SK-N-SH (cell line): ENCODE results near the gene JPH2. TPM values are rescaled to one million over a fixed set of nuclear protein-coding genes. Genes with fewer than 3 reads are reported as not detected.

Source experiments
- CTCF ChIA-PET: fragments of 300-600, 350-600 bp; formaldehyde crosslinking; extraction: SDS; loops from one replicate; lab custom pipeline; 2021; lab: Yijun Ruan, JAX
- POLR2A ChIA-PET: fragments of 350-600 bp; sonication (Branson Sonifier 250); formaldehyde crosslinking; extraction: SDS; loops from one replicate; lab custom pipeline; 2020; ENCODE audit warnings: antibody characterized with exemption, inconsistent platforms; lab: Yijun Ruan, JAX
- DNase-seq: peaks from one replicate; pipeline ENCODE4 v3.0.0; 2012
- H2AFZ ChIP-seq: fragments of 200-600 bp; sonication (generic); 2 replicates; pipeline ENCODE4 v1.8.1; 2016; ENCODE audit warnings: antibody characterized with exemption, mild to moderate bottlenecking, low read depth
- H3F3A ChIP-seq: fragments of 200-600 bp; sonication (generic); replicated peaks from 2 replicates; pipeline ENCODE3; 2016; ENCODE audit warnings: antibody characterized with exemption, mild to moderate bottlenecking; ENCODE audit not compliant: insufficient read depth
- H3K27ac ChIP-seq, 2 experiments: fragments of 200-500 bp in 1 of 2; fragments of 200-600 bp in 1 of 2; sonication (Bioruptor generic) in 1 of 2; sonication (generic), shearing (Covaris generic) in 1 of 2; 2 replicates each; pipeline versions ENCODE4 v1.5.1 to v1.6.1; 2014 to 2016; ENCODE audit warnings: low read depth in 2 of 2, inconsistent platforms in 1 of 2, low read length in 1 of 2, mild to moderate bottlenecking in 1 of 2, mixed read lengths in 1 of 2
- H3K27me3 ChIP-seq: fragments of 200-600 bp; sonication (generic), shearing (Covaris generic); 2 replicates; pipeline ENCODE4 v1.6.1; 2016; ENCODE audit warnings: mixed run types; ENCODE audit not compliant: insufficient read depth
- H3K36me3 ChIP-seq, 2 experiments: fragments of 200-500 bp in 1 of 2; fragments of 200-600 bp in 1 of 2; sonication (Bioruptor generic) in 1 of 2; sonication (generic) in 1 of 2; replicated peaks in 1 of 2; 2 replicates each; pipeline versions ENCODE3 to v1.5.1; 2014 to 2016; ENCODE audit warnings: low read length in 1 of 2, mild to moderate bottlenecking in 1 of 2; ENCODE audit not compliant: insufficient read depth in 2 of 2, control insufficient read depth in 1 of 2
- H3K4me1 ChIP-seq, 2 experiments: fragments of 200-500 bp in 1 of 2; fragments of 200-600 bp in 1 of 2; sonication (Bioruptor generic) in 1 of 2; sonication (generic), shearing (Covaris generic) in 1 of 2; 2 replicates each; pipeline versions ENCODE4 v1.5.1 to v1.6.1; 2014 to 2016; ENCODE audit warnings: low read depth in 1 of 2, low read length in 1 of 2, mixed run types in 1 of 2; ENCODE audit not compliant: insufficient read depth in 2 of 2, control insufficient read depth in 1 of 2
- H3K4me2 ChIP-seq: fragments of 200-600 bp; sonication (generic), shearing (Covaris generic); 2 replicates; pipeline ENCODE4 v1.6.1; 2017; ENCODE audit warnings: mixed run types
- H3K4me3 ChIP-seq, 2 experiments: fragments of 200-500 bp in 1 of 2; fragments of 200-600 bp in 1 of 2; sonication (Bioruptor generic) in 1 of 2; sonication (generic), shearing (Covaris generic) in 1 of 2; 2 replicates each; pipeline versions ENCODE4 v1.5.1 to v1.8.1; 2014 to 2016; ENCODE audit warnings: low read depth in 2 of 2, inconsistent platforms in 1 of 2, low read length in 1 of 2, mild to moderate bottlenecking in 1 of 2, mixed read lengths in 1 of 2, moderate library complexity in 1 of 2
- H3K79me2 ChIP-seq: fragments of 200-600 bp; sonication (generic); 2 replicates; pipeline ENCODE4 v1.8.1; 2017; ENCODE audit warnings: mild to moderate bottlenecking; ENCODE audit not compliant: insufficient read depth
- H3K9ac ChIP-seq: fragments of 200-600 bp; sonication (generic); 2 replicates; pipeline ENCODE4 v1.6.1; 2017; ENCODE audit warnings: mixed run types
- H3K9me2 ChIP-seq: fragments of 200-600 bp; sonication (generic); 2 replicates; pipeline ENCODE4 v1.6.1; 2017; ENCODE audit warnings: mixed run types
- H3K9me3 ChIP-seq: fragments of 200-600 bp; sonication (generic); 2 replicates; pipeline ENCODE4 v1.6.1; 2017; ENCODE audit warnings: mixed run types, mild to moderate bottlenecking, moderate library complexity
- H4K20me1 ChIP-seq: fragments of 200-600 bp; sonication (generic); 2 replicates; pipeline ENCODE4 v1.6.1; 2017; ENCODE audit warnings: mild to moderate bottlenecking, mixed run types; ENCODE audit not compliant: insufficient read depth
- CHD2 ChIP-seq: fragments of 150-350 bp; IDR thresholded peaks from 2 replicates; pipeline ENCODE4 v1.6.1; 2018; ENCODE audit warnings: low read length; ENCODE audit not compliant: partially characterized antibody
- ELF1 ChIP-seq: IDR thresholded peaks from 2 replicates; pipeline ENCODE4 v1.4.0; 2012
- EP300 ChIP-seq, 2 experiments: IDR thresholded peaks; 2 replicates each; pipeline versions ENCODE4 v1.4.0 to v1.6.1; 2012; ENCODE audit warnings: borderline replicate concordance in 1 of 2, low read depth in 1 of 2, low read length in 1 of 2
- GABPA ChIP-seq: IDR thresholded peaks from 2 replicates; pipeline ENCODE4 v1.4.0; 2012; ENCODE audit warnings: low read depth, mild to moderate bottlenecking
- JUND ChIP-seq: IDR thresholded peaks from 2 replicates; pipeline ENCODE4 v1.4.0; 2012
- NRF1 ChIP-seq: IDR thresholded peaks from 2 replicates; pipeline ENCODE4 v1.6.1; 2012; ENCODE audit warnings: low read depth, mild to moderate bottlenecking, low read length
- POLR2AphosphoS5 ChIP-seq: IDR thresholded peaks from 2 replicates; pipeline ENCODE4 v1.6.1; 2012; ENCODE audit warnings: low read depth, low read length
- RAD21 ChIP-seq: IDR thresholded peaks from 2 replicates; pipeline ENCODE4 v1.6.1; 2012; ENCODE audit warnings: mild to moderate bottlenecking, low read length
- RCOR1 ChIP-seq: fragments of 150-350 bp; IDR thresholded peaks from 2 replicates; pipeline ENCODE4 v1.6.1; 2017; ENCODE audit warnings: antibody characterized with exemption, low read length
- RFX5 ChIP-seq: IDR thresholded peaks from 2 replicates; pipeline ENCODE4 v1.6.1; 2012; ENCODE audit warnings: mild to moderate bottlenecking, improper control_type of control experiment, low read length
- WGBS: methylation state at CpG from one replicate; pipeline ENCODE4 v1.1.6; 2017; ENCODE audit warnings: low lambda C conversion rate; 5-methylcytosine and 5-hydroxymethylcytosine counted together
- polyA plus RNA-seq, 3 experiments: library from polyadenylated mRNA; depleted of rRNA; stranded (reverse); fragments of >200 nt; gene quantifications; 2 replicates each; pipeline ENCODE4 v1.2.3, GENCODE V29; 2012
- TF ChIP-seq, protein P1 (sequence below): IDR thresholded peaks from 2 replicates; pipeline ENCODE4 v1.4.0; 2012; ENCODE audit warnings: low read depth, borderline replicate concordance
- TF ChIP-seq, protein P2 (sequence below): fragments of 150-350 bp; IDR thresholded peaks from 2 replicates; pipeline ENCODE4 v1.6.1; 2016; ENCODE audit warnings: mild to moderate bottlenecking, low read depth, low read length
- TF ChIP-seq, protein P3 (sequence below): IDR thresholded peaks from 2 replicates; pipeline ENCODE4 v1.4.0; 2012; ENCODE audit warnings: low read depth
- TF ChIP-seq, protein P4 (sequence below): fragments of 150-350 bp; IDR thresholded peaks from 2 replicates; pipeline ENCODE4 v1.6.1; 2017; ENCODE audit warnings: antibody characterized with exemption, low read length, low read depth, borderline replicate concordance
- TF ChIP-seq, protein P5 (sequence below): IDR thresholded peaks from 2 replicates; pipeline ENCODE4; 2012

The JPH2 gene
- polyA plus RNA-seq, 1 of the 3 experiments (the other 2 are of a cell fraction) = 0.67 TPM

DNA sequence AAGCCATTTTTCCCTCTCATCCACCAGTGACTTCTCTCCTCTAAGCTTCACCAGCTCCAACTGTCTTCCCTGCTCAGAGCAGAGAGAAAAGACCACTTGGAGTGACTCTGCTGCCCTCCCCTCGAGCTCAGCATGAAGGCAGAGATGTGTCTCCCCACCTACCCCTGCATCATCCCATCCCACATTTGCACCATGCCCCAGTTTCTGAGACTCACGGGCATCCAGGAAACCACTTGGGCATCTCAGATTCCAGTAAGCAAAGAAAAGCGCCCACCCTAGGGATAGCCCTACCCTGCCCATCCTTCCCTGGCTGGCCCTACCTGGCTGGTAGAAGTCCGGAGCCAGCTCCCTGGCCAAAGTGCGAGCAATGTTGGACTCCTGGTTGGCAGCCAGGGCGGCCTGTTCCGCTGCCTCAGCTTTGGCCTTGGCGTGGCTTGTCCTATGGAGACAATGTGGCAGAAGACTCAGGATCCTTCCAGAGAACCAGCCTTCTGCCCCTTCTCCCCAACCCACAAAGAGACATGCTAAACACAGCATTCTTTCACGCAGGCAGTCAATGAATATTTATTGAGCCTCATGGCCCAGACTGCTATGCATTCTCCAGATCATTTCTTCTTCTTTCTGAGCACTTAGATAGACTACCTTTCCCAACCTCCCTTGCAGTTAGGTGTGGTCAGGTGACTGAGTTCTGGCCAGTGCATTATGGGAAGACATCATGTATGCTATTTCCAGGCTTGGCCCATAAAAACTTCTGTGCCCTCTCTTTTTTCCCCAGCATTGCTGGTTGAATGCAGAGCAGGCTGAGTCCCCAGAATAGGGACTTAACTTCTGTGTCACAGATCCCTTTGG lies 68.6 kb downstream of the JPH2 start:
- CTCF ChIA-PET = interaction anchor here (0.9 to 23.6 kb wide), 12 partner anchors 11 to 580 kb away, joined by 3 to 618 read pairs (median 17); partner anchors contain the start of genes JPH2 and OSER1
- H3K9me3 ChIP-seq = no peaks in the 10 kb centered on the region
- WGBS = 87% methylated on average over 9 of the region's 9 CpGs
- TF ChIP-seq RAD21 (no peak), CHD2 (no peak)
- TF ChIP-seq, protein P1, sequence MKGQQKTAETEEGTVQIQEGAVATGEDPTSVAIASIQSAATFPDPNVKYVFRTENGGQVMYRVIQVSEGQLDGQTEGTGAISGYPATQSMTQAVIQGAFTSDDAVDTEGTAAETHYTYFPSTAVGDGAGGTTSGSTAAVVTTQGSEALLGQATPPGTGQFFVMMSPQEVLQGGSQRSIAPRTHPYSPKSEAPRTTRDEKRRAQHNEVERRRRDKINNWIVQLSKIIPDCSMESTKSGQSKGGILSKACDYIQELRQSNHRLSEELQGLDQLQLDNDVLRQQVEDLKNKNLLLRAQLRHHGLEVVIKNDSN = peak; percentile 71; the same call in 1 of the 2 replicates
- TF ChIP-seq, protein P2, sequence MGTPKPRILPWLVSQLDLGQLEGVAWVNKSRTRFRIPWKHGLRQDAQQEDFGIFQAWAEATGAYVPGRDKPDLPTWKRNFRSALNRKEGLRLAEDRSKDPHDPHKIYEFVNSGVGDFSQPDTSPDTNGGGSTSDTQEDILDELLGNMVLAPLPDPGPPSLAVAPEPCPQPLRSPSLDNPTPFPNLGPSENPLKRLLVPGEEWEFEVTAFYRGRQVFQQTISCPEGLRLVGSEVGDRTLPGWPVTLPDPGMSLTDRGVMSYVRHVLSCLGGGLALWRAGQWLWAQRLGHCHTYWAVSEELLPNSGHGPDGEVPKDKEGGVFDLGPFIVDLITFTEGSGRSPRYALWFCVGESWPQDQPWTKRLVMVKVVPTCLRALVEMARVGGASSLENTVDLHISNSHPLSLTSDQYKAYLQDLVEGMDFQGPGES = no peak
- TF ChIP-seq, all 33 proteins: peak for 1
- DNase-seq = no peak
- Histone ChIP-seq H3F3A (no peaks in the 10 kb centered on the region), H3K4me2 (no peak overlapping the region), H3K79me2 (no peaks in the 10 kb centered on the region), H3K9me2 (no peaks in the 10 kb centered on the region), H3K27ac (no peak overlapping the region), H3K4me3 (no peak overlapping the region), H3K9ac (no peak overlapping the region), H3K4me1 (no peaks in the 10 kb centered on the region), H4K20me1 (no peaks in the 10 kb centered on the region), H2AFZ (no peak overlapping the region), H3K27me3 (no peaks in the 10 kb centered on the region), H3K36me3 (no peaks in the 10 kb centered on the region)
- POLR2A ChIA-PET = no interaction called here

DNA sequence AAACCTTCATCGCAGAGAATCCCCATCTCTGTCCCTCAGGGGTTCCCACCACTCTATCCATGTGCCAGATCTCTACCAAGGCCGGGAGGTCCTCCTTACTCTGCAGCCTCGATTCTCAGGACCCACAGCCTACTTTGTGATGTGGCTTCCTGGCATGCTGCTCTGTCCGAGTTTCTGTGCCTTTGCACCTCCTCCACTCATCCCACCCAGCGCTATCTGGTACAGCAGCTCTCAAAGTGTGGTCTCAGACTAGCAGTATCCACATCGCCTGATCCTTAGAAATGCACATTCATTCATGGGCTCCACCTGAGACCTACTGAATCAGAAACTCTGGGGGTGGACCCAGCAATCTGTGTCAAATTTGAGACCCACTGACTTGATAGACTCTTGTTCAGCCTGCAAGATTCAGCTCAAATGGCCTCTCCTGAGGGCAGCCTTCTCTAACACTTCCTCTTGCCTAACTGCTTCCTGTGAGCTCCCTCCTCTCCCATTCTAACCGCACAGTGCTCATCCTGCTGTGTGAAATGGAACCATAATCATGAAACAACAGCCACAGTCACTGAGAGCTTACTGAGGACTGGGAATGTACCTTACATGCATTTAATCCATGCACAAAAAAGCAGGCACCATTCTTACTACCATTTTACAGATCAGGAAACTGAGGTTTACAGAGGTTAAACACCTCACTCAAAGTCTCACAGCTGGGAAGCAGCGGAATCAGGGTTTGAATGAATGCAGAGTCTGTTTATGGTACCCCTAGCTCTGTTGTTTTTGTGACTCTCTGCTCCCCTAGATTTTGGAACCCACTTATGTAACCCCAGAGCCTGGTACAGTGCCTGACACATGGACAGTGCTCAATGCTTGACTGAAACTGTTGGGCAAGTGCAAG lies 69.4 kb downstream of the JPH2 start:
- H3K4me2 ChIP-seq = no peak overlapping the region
- ChIA-PET CTCF (interaction anchor here (0.9 to 23.6 kb wide), 43 partner anchors 10 to 579 kb away, joined by 3 to 618 read pairs (median 6); partner anchors contain the start of genes JPH2 and OSER1), POLR2A (no interaction called here)
- no peaks in the 10 kb centered on the region for H3K79me2 ChIP-seq
- no peak overlapping the region for H3K4me3 ChIP-seq
- WGBS = 79% methylated on average over 7 of the region's 8 CpGs
- no peak overlapping the region for H3K27ac ChIP-seq
- H3K9me3 ChIP-seq = no peaks in the 10 kb centered on the region
- no peak for DNase-seq
- H3K9me2 ChIP-seq = no peaks in the 10 kb centered on the region
- no peak overlapping the region for H2AFZ ChIP-seq
- no peaks in the 10 kb centered on the region for H3K4me1 ChIP-seq
- TF ChIP-seq, protein P3, sequence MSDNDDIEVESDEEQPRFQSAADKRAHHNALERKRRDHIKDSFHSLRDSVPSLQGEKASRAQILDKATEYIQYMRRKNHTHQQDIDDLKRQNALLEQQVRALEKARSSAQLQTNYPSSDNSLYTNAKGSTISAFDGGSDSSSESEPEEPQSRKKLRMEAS = no peak
- TF ChIP-seq POLR2AphosphoS5 = no peak
- TF ChIP-seq, protein P4, sequence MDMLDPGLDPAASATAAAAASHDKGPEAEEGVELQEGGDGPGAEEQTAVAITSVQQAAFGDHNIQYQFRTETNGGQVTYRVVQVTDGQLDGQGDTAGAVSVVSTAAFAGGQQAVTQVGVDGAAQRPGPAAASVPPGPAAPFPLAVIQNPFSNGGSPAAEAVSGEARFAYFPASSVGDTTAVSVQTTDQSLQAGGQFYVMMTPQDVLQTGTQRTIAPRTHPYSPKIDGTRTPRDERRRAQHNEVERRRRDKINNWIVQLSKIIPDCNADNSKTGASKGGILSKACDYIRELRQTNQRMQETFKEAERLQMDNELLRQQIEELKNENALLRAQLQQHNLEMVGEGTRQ = no peak
- no peak for TF ChIP-seq NRF1
- TF ChIP-seq GABPA = no peak
- no peak for TF ChIP-seq EP300 (IDR thresholded peaks at IDR 0.05; ENCODE audit: borderline replicate concordance in 1 of 2, low read depth in 1 of 2, low read length in 1 of 2)
- TF ChIP-seq JUND = no peak
- no peak for TF ChIP-seq RAD21
- no peak for TF ChIP-seq ELF1
- no peak for TF ChIP-seq RCOR1
- TF ChIP-seq, protein P5, sequence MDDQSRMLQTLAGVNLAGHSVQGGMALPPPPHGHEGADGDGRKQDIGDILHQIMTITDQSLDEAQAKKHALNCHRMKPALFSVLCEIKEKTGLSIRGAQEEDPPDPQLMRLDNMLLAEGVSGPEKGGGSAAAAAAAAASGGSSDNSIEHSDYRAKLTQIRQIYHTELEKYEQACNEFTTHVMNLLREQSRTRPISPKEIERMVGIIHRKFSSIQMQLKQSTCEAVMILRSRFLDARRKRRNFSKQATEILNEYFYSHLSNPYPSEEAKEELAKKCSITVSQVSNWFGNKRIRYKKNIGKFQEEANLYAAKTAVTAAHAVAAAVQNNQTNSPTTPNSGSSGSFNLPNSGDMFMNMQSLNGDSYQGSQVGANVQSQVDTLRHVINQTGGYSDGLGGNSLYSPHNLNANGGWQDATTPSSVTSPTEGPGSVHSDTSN = no peak
- no peak for TF ChIP-seq RFX5
- no peaks in the 10 kb centered on the region for H3F3A ChIP-seq
- H3K36me3 ChIP-seq = no peaks in the 10 kb centered on the region
- no peaks in the 10 kb centered on the region for H3K27me3 ChIP-seq
- no peaks in the 10 kb centered on the region for H4K20me1 ChIP-seq
- no peak overlapping the region for H3K9ac ChIP-seq
